ENCODE data around the gene WNT6.

GRCh38 chr2:218881744-218882460 is 22.3 kb downstream of the WNT6 start:
- TF ChIP-seq CTCF (IDR thresholded peaks at IDR 0.05) (no peak), POLR2A (IDR thresholded peaks at IDR 0.05) (no peak)

Data from thyroid gland (tissue), 4 donors.